HepG2 (cell line): ENCODE measurements around the gene PXT1. TPM values are rescaled to one million over a fixed set of nuclear protein-coding genes. Genes with fewer than 3 reads are reported as not detected.

ENCODE experiments used
- ATAC-seq: fragments of 200-7000 bp; cut with Tn5 transposase; 3 replicates; pipeline ENCODE4 v1.9.1; 2020; ENCODE audit warnings: mild to moderate bottlenecking, moderate library complexity
- BruUV-seq: library from RNA; stranded (reverse); fragments of 400-500 nt; replicated peaks from 2 replicates; lab custom pipeline; 2021; lab: Mats Ljungman, UMichigan
- CTCF ChIA-PET: fragments of 300-600 bp; formaldehyde crosslinking; extraction: SDS; loops from one replicate; lab custom pipeline; 2021; ENCODE audit warnings: low total read pairs, inconsistent platforms, low intra/inter-chr PET ratio; lab: Yijun Ruan, JAX
- POLR2A ChIA-PET: fragments of 350-600 bp; sonication (Branson Sonifier 250); formaldehyde crosslinking; loops from one replicate; lab custom pipeline; 2020; ENCODE audit warnings: antibody characterized with exemption, inconsistent platforms; lab: Yijun Ruan, JAX
- DNase-seq: peaks from one replicate; pipeline ENCODE4 v3.0.0-alpha.2; 2015; ENCODE audit warnings: low spot score
- FAIRE-seq: peaks from 3 replicates; lab custom pipeline; 2011; peaks lifted over from hg19 to GRCh38; lab: Jason Lieb, UNC
- H2AFZ ChIP-seq: one replicate; pipeline ENCODE4 v1.6.1; 2011; ENCODE audit warnings: low read length, inconsistent platforms
- H3K27ac ChIP-seq: fragments of 300-600 bp; 3 replicates; pipeline ENCODE4 v1.8.0; 2011; ENCODE audit warnings: mixed run types, mild to moderate bottlenecking, mixed read lengths, low read length, inconsistent platforms; ENCODE audit not compliant: insufficient read depth; ENCODE audit errors: extremely low read length
- H3K27me3 ChIP-seq, 2 experiments: fragments of 200-600 bp in 1 of 2; 2 replicates in 1 of 2; 3 replicates in 1 of 2; pipeline versions ENCODE4 v1.6.0 to v1.8.0; 2011; ENCODE audit warnings: low read length in 2 of 2, mild to moderate bottlenecking in 2 of 2, moderate library complexity in 2 of 2, inconsistent platforms in 1 of 2; ENCODE audit not compliant: insufficient read depth in 2 of 2, control insufficient read depth in 1 of 2
- H3K36me3 ChIP-seq, 2 experiments: fragments of 200-600 bp in 1 of 2; replicated peaks in 1 of 2; 2 replicates in 1 of 2; 3 replicates in 1 of 2; pipeline versions ENCODE4 v1.5.1 to v1.8.0; 2011; ENCODE audit warnings: low read length in 2 of 2, inconsistent platforms in 1 of 2; ENCODE audit not compliant: insufficient read depth in 2 of 2, control insufficient read depth in 1 of 2
- H3K4me1 ChIP-seq: 2 replicates; pipeline ENCODE4 v1.5.1; 2012; ENCODE audit warnings: low read length, inconsistent platforms; ENCODE audit not compliant: insufficient read depth
- H3K4me2 ChIP-seq: 2 replicates; pipeline ENCODE4 v1.6.0; 2011; ENCODE audit warnings: low read depth, low read length, inconsistent platforms
- H3K4me3 ChIP-seq, 3 experiments: fragments of 200-600 bp in 1 of 3; sonication (generic), shearing (Covaris generic) in 1 of 3; replicated peaks in 1 of 3; 2 replicates each; pipeline ENCODE4 v1.5.1; 2011 to 2016; ENCODE audit warnings: low read length in 3 of 3, inconsistent platforms in 2 of 3, low read depth in 2 of 3, mild to moderate bottlenecking in 2 of 3, control low read depth in 1 of 3, mixed read lengths in 1 of 3; ENCODE audit not compliant: insufficient read depth in 1 of 3
- H3K79me2 ChIP-seq: one replicate; pipeline ENCODE4 v1.6.1; 2011; ENCODE audit warnings: low read length, inconsistent platforms; ENCODE audit not compliant: insufficient read depth
- H3K9ac ChIP-seq: 2 replicates; pipeline ENCODE4 v1.6.0; 2011; ENCODE audit warnings: mild to moderate bottlenecking, low read depth, low read length, inconsistent platforms; ENCODE audit not compliant: insufficient read depth
- H3K9me3 ChIP-seq: 2 replicates; pipeline ENCODE4 v1.5.1; 2012; ENCODE audit warnings: mild to moderate bottlenecking, low read length
- H4K20me1 ChIP-seq: 2 replicates; pipeline ENCODE4 v1.6.0; 2011; ENCODE audit warnings: inconsistent platforms, mild to moderate bottlenecking, low read length, moderate library complexity; ENCODE audit not compliant: insufficient read depth
- ELF1 ChIP-seq: sonication (generic); formaldehyde crosslinking; IDR thresholded peaks from 2 replicates; pipeline ENCODE4 v1.4.0; 2020; ENCODE audit warnings: missing genetic modification reagents
- GATA4 ChIP-seq: sonication (generic); IDR thresholded peaks from 2 replicates; pipeline ENCODE4 v1.6.1; 2016; ENCODE audit warnings: antibody characterized with exemption, low read depth, borderline replicate concordance
- HOXA3 ChIP-seq: sonication (generic); formaldehyde crosslinking; IDR thresholded peaks from 2 replicates; pipeline ENCODE4 v1.5.0; 2020; ENCODE audit warnings: missing genetic modification reagents
- POLR2A ChIP-seq, 2 experiments: IDR thresholded peaks; 2 replicates each; pipeline ENCODE4 v1.6.1; 2011; ENCODE audit warnings: low read depth in 2 of 2, low read length in 2 of 2, mild to moderate bottlenecking in 1 of 2, moderate library complexity in 1 of 2; ENCODE audit not compliant: insufficient read depth in 1 of 2
- PRMT3 ChIP-seq: sonication (generic); formaldehyde crosslinking; IDR thresholded peaks from 2 replicates; pipeline ENCODE4 v1.8.1; 2022; ENCODE audit warnings: low read depth, mild to moderate bottlenecking, moderate library complexity, missing genetic modification reagents, borderline replicate concordance
- RAD21 ChIP-seq: fragments of 450-650 bp; formaldehyde crosslinking; IDR thresholded peaks from 2 replicates; pipeline ENCODE4 v1.5.0; 2020; ENCODE audit warnings: mild to moderate bottlenecking
- RBAK ChIP-seq: sonication (generic); formaldehyde crosslinking; IDR thresholded peaks from 2 replicates; pipeline ENCODE4 v1.5.1; 2020; ENCODE audit warnings: mild to moderate bottlenecking, missing genetic modification reagents
- TAF1 ChIP-seq: sonication (generic); formaldehyde crosslinking; IDR thresholded peaks from 2 replicates; pipeline ENCODE4 v1.4.0; 2020; ENCODE audit warnings: missing genetic modification reagents
- TGIF2 ChIP-seq: IDR thresholded peaks from 2 replicates; pipeline ENCODE4 v1.6.1; 2016; ENCODE audit warnings: control low read depth, missing compliant biosample characterization
- ZFP41 ChIP-seq: sonication (generic); formaldehyde crosslinking; IDR thresholded peaks from 2 replicates; pipeline ENCODE4 v1.4.0; 2020; ENCODE audit warnings: mild to moderate bottlenecking, missing genetic modification reagents, borderline replicate concordance
- ZNF567 ChIP-seq: sonication (generic); formaldehyde crosslinking; IDR thresholded peaks from 2 replicates; pipeline ENCODE4 v1.8.1; 2023; ENCODE audit warnings: mild to moderate bottlenecking, missing genetic modification reagents, borderline replicate concordance
- ZNF83 ChIP-seq: sonication (generic); formaldehyde crosslinking; IDR thresholded peaks from 2 replicates; pipeline ENCODE4 v1.4.0; 2020; ENCODE audit warnings: missing genetic modification reagents, mild to moderate bottlenecking, borderline replicate concordance
- WGBS: methylation state at CpG from one replicate; pipeline ENCODE4 v1.1.6; 2017; ENCODE audit warnings: low lambda C conversion rate; 5-methylcytosine and 5-hydroxymethylcytosine counted together
- in situ Hi-C: cut with HindIII; loops from 2 replicates; pipeline ENCODE4 v1.10.0; 2017; ENCODE audit warnings: low pct_unique_long_range_greater_than_20kb; ENCODE audit not compliant: extremely low pct_ligation_motif_present
- intact Hi-C: fragments of 100-400 bp; cut with micrococcal nuclease; formaldehyde crosslinking; loops from one replicate; pipeline ENCODE4 v1.10.0; 2022; ENCODE audit not compliant: unreplicated experiment
- polyA plus RNA-seq, 8 experiments: library from polyadenylated mRNA; depleted of rRNA in 3 of 8; stranded (reverse) in 7 of 8; unstranded in 1 of 8; fragments of >200 nt; fragmentation: Illumina TruSeq in 4 of 8; extraction: Trizol in 4 of 8; gene quantifications; 2 replicates each; pipeline versions ENCODE4 v1.2.1 to v1.2.3, GENCODE V29; 2011 to 2016; ENCODE audit warnings: low read depth in 4 of 8, missing spikeins in 1 of 8, mixed read lengths in 1 of 8; ENCODE audit not compliant: insufficient read depth in 1 of 8
- total RNA-seq, 5 experiments: library from RNA; depleted of rRNA; stranded (reverse); fragments of >200 nt; fragmentation: Illumina TruSeq; extraction: Trizol; gene quantifications; 2 replicates each; pipeline ENCODE4 v1.2.3, GENCODE V29; 2016; ENCODE audit warnings: low read depth in 1 of 5
- TF ChIP-seq, protein P1 (sequence below): sonication (generic); formaldehyde crosslinking; IDR thresholded peaks from 2 replicates; pipeline ENCODE4 v1.8.0; 2022; ENCODE audit warnings: missing genetic modification reagents, low read depth, mild to moderate bottlenecking, borderline replicate concordance
- TF ChIP-seq, protein P2 (sequence below): IDR thresholded peaks from 2 replicates; pipeline ENCODE4 v1.4.0; 2020; ENCODE audit warnings: mild to moderate bottlenecking, missing genetic modification reagents
- TF ChIP-seq, protein P3 (sequence below): sonication (generic); formaldehyde crosslinking; IDR thresholded peaks from 2 replicates; pipeline ENCODE4 v1.8.0; 2022; ENCODE audit warnings: mild to moderate bottlenecking, missing genetic modification reagents; ENCODE audit not compliant: insufficient replicate concordance
- TF ChIP-seq, protein P4 (sequence below): sonication (generic); IDR thresholded peaks from 2 replicates; pipeline ENCODE4 v1.6.1; 2016; ENCODE audit warnings: low read depth, borderline replicate concordance
- TF ChIP-seq, protein P5 (sequence below): sonication (generic); formaldehyde crosslinking; IDR thresholded peaks from 2 replicates; pipeline ENCODE4 v1.4.0; 2020; ENCODE audit warnings: mild to moderate bottlenecking, missing genetic modification reagents

The PXT1 gene
- total and polyA plus RNA-seq, 2 of the 13 experiments (the other 11 are each of a cell fraction or from before 2014, with no cell fraction given), result 0.04 TPM; not detected in 1

DNA sequence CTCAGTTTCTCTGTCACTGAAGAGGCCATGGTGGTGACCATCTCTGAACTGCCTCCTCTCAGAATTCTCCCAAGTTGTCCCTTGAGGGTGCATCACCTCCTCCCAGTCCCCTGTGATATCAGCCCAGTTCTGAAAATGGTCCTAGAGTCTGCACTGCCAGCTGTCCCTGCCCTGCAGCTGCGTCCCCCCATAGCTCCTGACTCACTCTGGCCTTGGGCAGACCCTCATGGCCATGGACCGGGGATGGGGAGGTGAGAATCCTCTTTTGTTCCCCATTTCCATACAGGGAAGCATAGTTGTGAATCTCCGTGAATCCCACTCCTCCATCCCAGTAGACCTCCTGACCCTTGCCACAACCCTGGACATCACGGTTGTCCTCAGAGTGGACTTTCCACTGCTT is 59.7 kb downstream of the PXT1 start:
- H3K27me3 ChIP-seq, result peaks cover 4 to 57% of the 10 kb centered on the region in 2 experiments
- H3K36me3 ChIP-seq, result no peaks in the 10 kb centered on the region
- ChIA-PET CTCF (no interaction called here), POLR2A (no interaction called here)
- intact Hi-C loops, result no loop called here
- ATAC-seq (no peak), FAIRE-seq (no peak), DNase-seq (no peak)
- no peak overlapping the region for H3K4me3 ChIP-seq
- H3K27ac ChIP-seq, result no peak overlapping the region
- WGBS, result 10% methylated on average over 4 of the region's 4 CpGs
- no peaks in the 10 kb centered on the region for H3K79me2 ChIP-seq
- no peak overlapping the region for H3K4me2 ChIP-seq
- peaks cover 21% of the 10 kb centered on the region for H3K4me1 ChIP-seq
- no peaks in the 10 kb centered on the region for H3K9me3 ChIP-seq
- in situ Hi-C loops, result no loop called here
- no peak overlapping the region for H3K9ac ChIP-seq
- BruUV-seq, result no TSS peak
- H2AFZ ChIP-seq, result no peak overlapping the region
- no peaks in the 10 kb centered on the region for H4K20me1 ChIP-seq
- TF ChIP-seq, protein P1, sequence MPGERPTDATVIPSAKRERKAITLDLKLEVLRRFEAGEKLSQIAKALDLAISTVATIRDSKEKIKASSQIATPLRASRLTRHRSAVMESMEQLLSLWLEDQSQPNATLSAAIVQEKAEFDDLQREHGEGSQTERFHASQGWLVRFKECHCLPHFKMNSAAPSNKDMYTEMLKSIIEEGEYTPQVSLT, result no peak
- TF ChIP-seq RBAK (CRISPR knock-in tag) (no peak), PRMT3 (no peak), ZFP41 (CRISPR knock-in tag) (no peak), POLR2A (IDR thresholded peaks at IDR 0.05; ENCODE audit: insufficient read depth in 1 of 2, low read depth in 2 of 2, low read length in 2 of 2) (no peak), ZNF567 (CRISPR knock-in tag) (no peak), ZNF83 (no peak), GATA4 (no peak), TGIF2 (CRISPR knock-in tag) (no peak), ELF1 (CRISPR knock-in tag) (no peak), TAF1 (CRISPR knock-in tag) (no peak), RAD21 (CRISPR knock-in tag) (no peak), HOXA3 (CRISPR knock-in tag) (no peak)
- TF ChIP-seq, protein P2, sequence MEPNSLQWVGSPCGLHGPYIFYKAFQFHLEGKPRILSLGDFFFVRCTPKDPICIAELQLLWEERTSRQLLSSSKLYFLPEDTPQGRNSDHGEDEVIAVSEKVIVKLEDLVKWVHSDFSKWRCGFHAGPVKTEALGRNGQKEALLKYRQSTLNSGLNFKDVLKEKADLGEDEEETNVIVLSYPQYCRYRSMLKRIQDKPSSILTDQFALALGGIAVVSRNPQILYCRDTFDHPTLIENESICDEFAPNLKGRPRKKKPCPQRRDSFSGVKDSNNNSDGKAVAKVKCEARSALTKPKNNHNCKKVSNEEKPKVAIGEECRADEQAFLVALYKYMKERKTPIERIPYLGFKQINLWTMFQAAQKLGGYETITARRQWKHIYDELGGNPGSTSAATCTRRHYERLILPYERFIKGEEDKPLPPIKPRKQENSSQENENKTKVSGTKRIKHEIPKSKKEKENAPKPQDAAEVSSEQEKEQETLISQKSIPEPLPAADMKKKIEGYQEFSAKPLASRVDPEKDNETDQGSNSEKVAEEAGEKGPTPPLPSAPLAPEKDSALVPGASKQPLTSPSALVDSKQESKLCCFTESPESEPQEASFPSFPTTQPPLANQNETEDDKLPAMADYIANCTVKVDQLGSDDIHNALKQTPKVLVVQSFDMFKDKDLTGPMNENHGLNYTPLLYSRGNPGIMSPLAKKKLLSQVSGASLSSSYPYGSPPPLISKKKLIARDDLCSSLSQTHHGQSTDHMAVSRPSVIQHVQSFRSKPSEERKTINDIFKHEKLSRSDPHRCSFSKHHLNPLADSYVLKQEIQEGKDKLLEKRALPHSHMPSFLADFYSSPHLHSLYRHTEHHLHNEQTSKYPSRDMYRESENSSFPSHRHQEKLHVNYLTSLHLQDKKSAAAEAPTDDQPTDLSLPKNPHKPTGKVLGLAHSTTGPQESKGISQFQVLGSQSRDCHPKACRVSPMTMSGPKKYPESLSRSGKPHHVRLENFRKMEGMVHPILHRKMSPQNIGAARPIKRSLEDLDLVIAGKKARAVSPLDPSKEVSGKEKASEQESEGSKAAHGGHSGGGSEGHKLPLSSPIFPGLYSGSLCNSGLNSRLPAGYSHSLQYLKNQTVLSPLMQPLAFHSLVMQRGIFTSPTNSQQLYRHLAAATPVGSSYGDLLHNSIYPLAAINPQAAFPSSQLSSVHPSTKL (CRISPR knock-in tag), result no peak
- TF ChIP-seq, protein P3, sequence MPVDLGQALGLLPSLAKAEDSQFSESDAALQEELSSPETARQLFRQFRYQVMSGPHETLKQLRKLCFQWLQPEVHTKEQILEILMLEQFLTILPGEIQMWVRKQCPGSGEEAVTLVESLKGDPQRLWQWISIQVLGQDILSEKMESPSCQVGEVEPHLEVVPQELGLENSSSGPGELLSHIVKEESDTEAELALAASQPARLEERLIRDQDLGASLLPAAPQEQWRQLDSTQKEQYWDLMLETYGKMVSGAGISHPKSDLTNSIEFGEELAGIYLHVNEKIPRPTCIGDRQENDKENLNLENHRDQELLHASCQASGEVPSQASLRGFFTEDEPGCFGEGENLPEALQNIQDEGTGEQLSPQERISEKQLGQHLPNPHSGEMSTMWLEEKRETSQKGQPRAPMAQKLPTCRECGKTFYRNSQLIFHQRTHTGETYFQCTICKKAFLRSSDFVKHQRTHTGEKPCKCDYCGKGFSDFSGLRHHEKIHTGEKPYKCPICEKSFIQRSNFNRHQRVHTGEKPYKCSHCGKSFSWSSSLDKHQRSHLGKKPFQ (CRISPR knock-in tag), result no peak
- TF ChIP-seq, protein P4, sequence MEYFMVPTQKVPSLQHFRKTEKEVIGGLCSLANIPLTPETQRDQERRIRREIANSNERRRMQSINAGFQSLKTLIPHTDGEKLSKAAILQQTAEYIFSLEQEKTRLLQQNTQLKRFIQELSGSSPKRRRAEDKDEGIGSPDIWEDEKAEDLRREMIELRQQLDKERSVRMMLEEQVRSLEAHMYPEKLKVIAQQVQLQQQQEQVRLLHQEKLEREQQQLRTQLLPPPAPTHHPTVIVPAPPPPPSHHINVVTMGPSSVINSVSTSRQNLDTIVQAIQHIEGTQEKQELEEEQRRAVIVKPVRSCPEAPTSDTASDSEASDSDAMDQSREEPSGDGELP, result no peak
- TF ChIP-seq, protein P5, sequence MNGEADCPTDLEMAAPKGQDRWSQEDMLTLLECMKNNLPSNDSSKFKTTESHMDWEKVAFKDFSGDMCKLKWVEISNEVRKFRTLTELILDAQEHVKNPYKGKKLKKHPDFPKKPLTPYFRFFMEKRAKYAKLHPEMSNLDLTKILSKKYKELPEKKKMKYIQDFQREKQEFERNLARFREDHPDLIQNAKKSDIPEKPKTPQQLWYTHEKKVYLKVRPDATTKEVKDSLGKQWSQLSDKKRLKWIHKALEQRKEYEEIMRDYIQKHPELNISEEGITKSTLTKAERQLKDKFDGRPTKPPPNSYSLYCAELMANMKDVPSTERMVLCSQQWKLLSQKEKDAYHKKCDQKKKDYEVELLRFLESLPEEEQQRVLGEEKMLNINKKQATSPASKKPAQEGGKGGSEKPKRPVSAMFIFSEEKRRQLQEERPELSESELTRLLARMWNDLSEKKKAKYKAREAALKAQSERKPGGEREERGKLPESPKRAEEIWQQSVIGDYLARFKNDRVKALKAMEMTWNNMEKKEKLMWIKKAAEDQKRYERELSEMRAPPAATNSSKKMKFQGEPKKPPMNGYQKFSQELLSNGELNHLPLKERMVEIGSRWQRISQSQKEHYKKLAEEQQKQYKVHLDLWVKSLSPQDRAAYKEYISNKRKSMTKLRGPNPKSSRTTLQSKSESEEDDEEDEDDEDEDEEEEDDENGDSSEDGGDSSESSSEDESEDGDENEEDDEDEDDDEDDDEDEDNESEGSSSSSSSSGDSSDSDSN, result no peak
